ENCODE data around the gene AREL1.

Gene AREL1

GRCh38 chr14:74647061-74647677 lies 65.7 kb downstream of the AREL1 start:
- Histone ChIP-seq H3K4me3 (ENCODE audit: low read depth in 1 of 2, low read length in 2 of 2) (no peak overlapping the region), H3K9ac (ENCODE audit: low read length) (no peak overlapping the region), H3K4me1 (ENCODE audit: insufficient read depth, low read length) (no peaks in the 10 kb centered on the region), H3K36me3 (ENCODE audit: insufficient read depth, low read length) (no peaks in the 10 kb centered on the region), H3K27me3 (ENCODE audit: control insufficient read depth in 1 of 2, insufficient read depth in 2 of 2, low read length in 2 of 2) (peaks cover 0 to 11% of the 10 kb centered on the region in 2 donors), H3K27ac (ENCODE audit: low read depth, low read length) (no peak overlapping the region), H3K9me3 (ENCODE audit: low read length) (no peaks in the 10 kb centered on the region)

GRCh38 chr14:74645756-74646470 lies 67.0 kb downstream of the AREL1 start:
- peaks cover 0 to 11% of the 10 kb centered on the region in 2 donors for H3K27me3 ChIP-seq (ENCODE audit: control insufficient read depth in 1 of 2, insufficient read depth in 2 of 2, low read length in 2 of 2)
- no peaks in the 10 kb centered on the region for H3K9me3 ChIP-seq (ENCODE audit: low read length)
- no peak overlapping the region for H3K9ac ChIP-seq (ENCODE audit: low read length)
- H3K4me1 ChIP-seq (ENCODE audit: insufficient read depth, low read length): no peaks in the 10 kb centered on the region
- H3K36me3 ChIP-seq (ENCODE audit: insufficient read depth, low read length): no peaks in the 10 kb centered on the region
- no peak overlapping the region for H3K4me3 ChIP-seq (ENCODE audit: low read depth in 1 of 2, low read length in 2 of 2)
- H3K27ac ChIP-seq (ENCODE audit: low read depth, low read length): no peak overlapping the region

GRCh38 chr14:74645244-74645643 lies 67.6 kb downstream of the AREL1 start:
- Histone ChIP-seq H3K9ac (ENCODE audit: low read length) (no peak overlapping the region), H3K9me3 (ENCODE audit: low read length) (no peaks in the 10 kb centered on the region), H3K27ac (ENCODE audit: low read depth, low read length) (no peak overlapping the region), H3K27me3 (ENCODE audit: control insufficient read depth in 1 of 2, insufficient read depth in 2 of 2, low read length in 2 of 2) (peaks cover 0 to 11% of the 10 kb centered on the region in 2 donors), H3K4me3 (ENCODE audit: low read depth in 1 of 2, low read length in 2 of 2) (no peak overlapping the region), H3K4me1 (ENCODE audit: insufficient read depth, low read length) (no peaks in the 10 kb centered on the region), H3K36me3 (ENCODE audit: insufficient read depth, low read length) (no peaks in the 10 kb centered on the region)

- Histone ChIP-seq H3K36me3 (ENCODE audit: insufficient read depth, low read length) (no peaks in the 10 kb centered on the region), H3K27me3 (ENCODE audit: control insufficient read depth in 1 of 2, insufficient read depth in 2 of 2, low read length in 2 of 2) (peaks cover 0 to 11% of the 10 kb centered on the region in 2 donors), H3K9ac (ENCODE audit: low read length) (no peak overlapping the region), H3K9me3 (ENCODE audit: low read length) (no peaks in the 10 kb centered on the region), H3K4me3 (ENCODE audit: low read depth in 1 of 2, low read length in 2 of 2) (no peak overlapping the region), H3K4me1 (ENCODE audit: insufficient read depth, low read length) (no peaks in the 10 kb centered on the region), H3K27ac (ENCODE audit: low read depth, low read length) (no peak overlapping the region)
These were observed 71.1 kb downstream of the AREL1 start for GRCh38 chr14:74641601-74642391.

- Histone ChIP-seq H3K27ac (ENCODE audit: low read depth, low read length) (no peak overlapping the region), H3K9me3 (ENCODE audit: low read length) (no peaks in the 10 kb centered on the region), H3K36me3 (ENCODE audit: insufficient read depth, low read length) (no peaks in the 10 kb centered on the region), H3K4me3 (ENCODE audit: low read depth in 1 of 2, low read length in 2 of 2) (no peak overlapping the region), H3K9ac (ENCODE audit: low read length) (no peak overlapping the region), H3K4me1 (ENCODE audit: insufficient read depth, low read length) (no peaks in the 10 kb centered on the region), H3K27me3 (ENCODE audit: control insufficient read depth in 1 of 2, insufficient read depth in 2 of 2, low read length in 2 of 2) (no peaks in the 10 kb centered on the region)
These were observed 73.9 kb downstream of the AREL1 start for GRCh38 chr14:74638966-74639365.

GRCh38 chr14:74638066-74638465 lies 74.8 kb downstream of the AREL1 start:
- H3K9me3 ChIP-seq (ENCODE audit: low read length): no peaks in the 10 kb centered on the region
- H3K9ac ChIP-seq (ENCODE audit: low read length): no peak overlapping the region
- H3K27me3 ChIP-seq (ENCODE audit: control insufficient read depth in 1 of 2, insufficient read depth in 2 of 2, low read length in 2 of 2): no peaks in the 10 kb centered on the region
- no peaks in the 10 kb centered on the region for H3K36me3 ChIP-seq (ENCODE audit: insufficient read depth, low read length)
- no peaks in the 10 kb centered on the region for H3K4me1 ChIP-seq (ENCODE audit: insufficient read depth, low read length)
- H3K27ac ChIP-seq (ENCODE audit: low read depth, low read length): no peak overlapping the region
- no peak overlapping the region for H3K4me3 ChIP-seq (ENCODE audit: low read depth in 1 of 2, low read length in 2 of 2)

GRCh38 chr14:74637178-74637550 lies 75.7 kb downstream of the AREL1 start:
- H3K9ac ChIP-seq (ENCODE audit: low read length): no peak overlapping the region
- no peak overlapping the region for H3K4me3 ChIP-seq (ENCODE audit: low read depth in 1 of 2, low read length in 2 of 2)
- H3K27me3 ChIP-seq (ENCODE audit: control insufficient read depth in 1 of 2, insufficient read depth in 2 of 2, low read length in 2 of 2): no peaks in the 10 kb centered on the region
- no peaks in the 10 kb centered on the region for H3K9me3 ChIP-seq (ENCODE audit: low read length)
- no peak overlapping the region for H3K27ac ChIP-seq (ENCODE audit: low read depth, low read length)
- no peaks in the 10 kb centered on the region for H3K36me3 ChIP-seq (ENCODE audit: insufficient read depth, low read length)
- no peaks in the 10 kb centered on the region for H3K4me1 ChIP-seq (ENCODE audit: insufficient read depth, low read length)

- Histone ChIP-seq H3K27me3 (ENCODE audit: control insufficient read depth in 1 of 2, insufficient read depth in 2 of 2, low read length in 2 of 2) (no peaks in the 10 kb centered on the region), H3K4me1 (ENCODE audit: insufficient read depth, low read length) (no peaks in the 10 kb centered on the region), H3K9ac (ENCODE audit: low read length) (no peak overlapping the region), H3K36me3 (ENCODE audit: insufficient read depth, low read length) (no peaks in the 10 kb centered on the region), H3K4me3 (ENCODE audit: low read depth in 1 of 2, low read length in 2 of 2) (no peak overlapping the region), H3K9me3 (ENCODE audit: low read length) (no peaks in the 10 kb centered on the region), H3K27ac (ENCODE audit: low read depth, low read length) (no peak overlapping the region)
These were observed 76.3 kb downstream of the AREL1 start for GRCh38 chr14:74636424-74637177.

GRCh38 chr14:74635847-74636246 lies 77.0 kb downstream of the AREL1 start:
- Histone ChIP-seq H3K4me1 (ENCODE audit: insufficient read depth, low read length) (no peaks in the 10 kb centered on the region), H3K36me3 (ENCODE audit: insufficient read depth, low read length) (no peaks in the 10 kb centered on the region), H3K27ac (ENCODE audit: low read depth, low read length) (no peak overlapping the region), H3K27me3 (ENCODE audit: control insufficient read depth in 1 of 2, insufficient read depth in 2 of 2, low read length in 2 of 2) (no peaks in the 10 kb centered on the region), H3K9ac (ENCODE audit: low read length) (no peak overlapping the region), H3K9me3 (ENCODE audit: low read length) (no peaks in the 10 kb centered on the region), H3K4me3 (ENCODE audit: low read depth in 1 of 2, low read length in 2 of 2) (no peak overlapping the region)

- Histone ChIP-seq H3K27ac (ENCODE audit: low read depth, low read length) (no peak overlapping the region), H3K4me3 (ENCODE audit: low read depth in 1 of 2, low read length in 2 of 2) (no peak overlapping the region), H3K27me3 (ENCODE audit: control insufficient read depth in 1 of 2, insufficient read depth in 2 of 2, low read length in 2 of 2) (no peaks in the 10 kb centered on the region), H3K9ac (ENCODE audit: low read length) (no peak overlapping the region), H3K4me1 (ENCODE audit: insufficient read depth, low read length) (no peaks in the 10 kb centered on the region), H3K9me3 (ENCODE audit: low read length) (no peaks in the 10 kb centered on the region), H3K36me3 (ENCODE audit: insufficient read depth, low read length) (no peaks in the 10 kb centered on the region)
These were observed 77.9 kb downstream of the AREL1 start for GRCh38 chr14:74634964-74635363.

GRCh38 chr14:74634481-74634880 lies 78.4 kb downstream of the AREL1 start:
- H3K27ac ChIP-seq (ENCODE audit: low read depth, low read length): no peak overlapping the region

More at GRCh38 chr14:74634481-74634880, 78.4 kb downstream of the AREL1 start:
- no peaks in the 10 kb centered on the region for H3K9me3 ChIP-seq (ENCODE audit: low read length)
- no peak overlapping the region for H3K4me3 ChIP-seq (ENCODE audit: low read depth in 1 of 2, low read length in 2 of 2)
- H3K27me3 ChIP-seq (ENCODE audit: control insufficient read depth in 1 of 2, insufficient read depth in 2 of 2, low read length in 2 of 2): no peaks in the 10 kb centered on the region
- H3K4me1 ChIP-seq (ENCODE audit: insufficient read depth, low read length): no peaks in the 10 kb centered on the region
- no peak overlapping the region for H3K9ac ChIP-seq (ENCODE audit: low read length)
- H3K36me3 ChIP-seq (ENCODE audit: insufficient read depth, low read length): no peaks in the 10 kb centered on the region

All from muscle layer of colon (tissue), 2 donors.